T-helper 9 cell (primary cell): ENCODE results near the gene SOHLH1.

Source experiments
- DNase-seq: peaks from one replicate; pipeline ENCODE4 v3.0.0-alpha.2; 2020

SOHLH1 gene

GRCh38 chr9:135728436-135729110 is 29.3 kb upstream of the SOHLH1 start:
- no peak for DNase-seq

DNA sequence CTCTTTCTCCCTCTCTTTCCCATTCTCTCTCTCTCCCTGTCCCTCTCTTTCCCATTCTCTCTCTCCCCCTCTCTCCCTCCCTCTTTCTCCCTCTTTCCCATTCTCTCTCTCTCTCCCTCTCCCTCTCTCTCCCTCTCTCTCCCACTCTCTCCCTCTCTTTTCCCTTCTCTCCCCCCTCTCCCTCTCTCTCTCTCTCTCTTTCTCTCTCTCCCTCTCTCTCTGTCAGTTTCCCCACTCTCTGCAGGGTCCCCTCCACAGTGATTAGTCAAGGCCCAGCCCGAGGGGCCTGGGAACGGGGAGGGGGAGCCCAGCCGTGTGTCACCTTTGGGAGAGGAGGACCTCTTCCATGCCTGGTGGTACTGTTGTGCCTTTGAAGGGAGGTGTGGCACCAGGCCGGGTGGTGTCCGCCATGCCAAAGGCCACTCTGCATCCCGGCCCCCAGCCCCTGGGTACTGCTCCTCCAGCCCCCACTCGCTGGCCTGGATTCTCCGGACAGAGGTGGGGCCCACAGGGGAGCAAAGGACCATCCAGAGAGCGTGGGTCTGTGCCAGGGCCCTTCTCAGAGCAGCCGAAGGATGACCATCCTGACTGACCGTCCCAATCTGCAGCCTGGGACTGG is 28.1 kb upstream of the SOHLH1 start:
- no peak for DNase-seq

GRCh38 chr9:135726138-135726853 is 27.0 kb upstream of the SOHLH1 start:
- DNase-seq: no peak

DNA sequence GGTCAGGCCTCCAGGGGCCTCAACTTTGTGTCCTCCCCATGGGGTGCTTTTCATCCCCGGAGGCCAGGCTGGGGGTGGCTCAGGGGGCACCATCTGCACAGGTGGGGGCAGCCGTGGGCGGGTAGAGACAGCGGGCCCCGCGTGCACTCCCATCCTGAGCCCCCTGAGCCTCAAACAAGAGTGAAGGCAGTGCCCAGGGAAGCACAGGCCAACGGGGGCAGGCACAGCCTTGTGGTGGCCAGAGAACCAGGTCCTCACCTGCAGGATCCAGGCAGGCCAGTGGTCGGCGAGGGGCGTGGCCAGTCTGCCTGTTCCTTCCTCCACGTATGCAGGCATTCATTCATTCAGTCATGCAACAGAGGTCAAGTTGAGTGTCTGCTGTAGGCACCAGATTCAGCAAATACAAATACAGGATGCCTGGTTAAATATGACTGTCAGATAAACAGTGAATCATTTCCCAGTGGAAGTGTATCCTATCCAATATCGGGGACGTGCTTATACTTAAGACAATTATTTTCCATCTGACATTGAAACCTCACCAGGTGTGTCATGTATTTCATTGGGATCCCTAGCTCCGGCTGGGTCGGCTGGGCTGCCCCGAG is 25.0 kb upstream of the SOHLH1 start:
- no peak for DNase-seq

DNA sequence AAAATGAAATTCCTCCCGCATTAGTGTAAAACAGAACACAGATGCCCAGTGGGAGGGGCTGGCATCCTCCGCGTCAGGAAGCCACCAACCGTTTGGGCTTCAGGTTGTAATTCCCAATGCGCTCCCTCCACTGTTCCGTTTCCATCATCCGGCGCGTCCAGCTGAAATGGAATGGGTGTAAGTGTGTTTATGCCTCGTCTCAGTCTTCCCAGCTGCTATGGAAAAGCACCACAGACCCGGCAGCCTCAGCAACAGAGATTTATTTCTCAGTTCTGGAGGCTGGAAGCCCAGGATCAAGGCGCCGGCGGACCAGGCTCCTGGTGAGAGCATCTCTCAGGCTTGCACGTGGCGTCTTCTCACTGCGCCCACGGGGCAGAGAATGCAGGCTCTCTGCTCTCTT is 23.1 kb upstream of the SOHLH1 start:
- no peak for DNase-seq

DNA sequence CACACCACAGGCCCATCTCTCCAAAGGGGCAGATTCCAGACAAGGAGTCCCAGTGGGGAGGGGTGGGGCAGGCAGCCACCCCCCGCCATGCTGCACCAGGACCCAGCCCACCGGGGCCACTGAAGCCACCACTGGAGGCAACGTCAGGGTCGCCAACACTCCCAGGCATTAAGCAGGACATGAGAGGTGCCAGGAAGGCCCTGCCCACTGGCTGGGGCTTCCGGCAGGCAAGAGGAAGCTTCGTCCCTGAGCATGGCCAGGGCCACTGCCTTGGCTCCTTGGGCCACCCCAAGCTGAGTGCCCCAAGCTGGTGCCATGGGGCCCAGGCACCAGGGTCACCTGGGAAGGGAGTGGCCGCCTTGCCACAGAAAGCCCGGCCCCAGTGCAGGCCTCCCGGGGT is 20.2 kb upstream of the SOHLH1 start:
- no peak for DNase-seq

DNA sequence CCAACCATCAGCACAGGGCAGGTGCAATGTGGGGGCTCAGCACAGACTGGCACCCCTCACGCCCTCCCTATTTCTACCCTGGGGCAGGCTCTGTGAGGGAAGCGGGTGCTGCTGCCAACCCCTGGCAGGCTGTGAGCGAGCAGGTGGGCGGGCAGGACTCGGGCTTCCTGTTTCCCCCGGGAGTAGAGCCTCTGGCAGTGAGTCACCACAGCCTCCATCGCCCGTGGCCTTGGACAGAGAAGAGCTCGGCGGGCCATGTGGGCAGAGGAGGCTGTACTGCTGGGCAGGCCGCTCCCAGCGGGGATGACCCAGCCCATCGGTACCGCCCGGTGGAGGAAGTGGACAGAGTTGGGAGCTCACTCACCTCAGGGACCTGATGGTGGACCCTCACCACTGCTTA is 19.3 kb upstream of the SOHLH1 start:
- DNase-seq: no peak

- no peak for DNase-seq
Measured at GRCh38 chr9:135717410-135717809, 18.1 kb upstream of the SOHLH1 start.

GRCh38 chr9:135716045-135716444 is 16.8 kb upstream of the SOHLH1 start:
- DNase-seq: no peak

GRCh38 chr9:135715056-135715595 is 15.8 kb upstream of the SOHLH1 start:
- no peak for DNase-seq

DNA sequence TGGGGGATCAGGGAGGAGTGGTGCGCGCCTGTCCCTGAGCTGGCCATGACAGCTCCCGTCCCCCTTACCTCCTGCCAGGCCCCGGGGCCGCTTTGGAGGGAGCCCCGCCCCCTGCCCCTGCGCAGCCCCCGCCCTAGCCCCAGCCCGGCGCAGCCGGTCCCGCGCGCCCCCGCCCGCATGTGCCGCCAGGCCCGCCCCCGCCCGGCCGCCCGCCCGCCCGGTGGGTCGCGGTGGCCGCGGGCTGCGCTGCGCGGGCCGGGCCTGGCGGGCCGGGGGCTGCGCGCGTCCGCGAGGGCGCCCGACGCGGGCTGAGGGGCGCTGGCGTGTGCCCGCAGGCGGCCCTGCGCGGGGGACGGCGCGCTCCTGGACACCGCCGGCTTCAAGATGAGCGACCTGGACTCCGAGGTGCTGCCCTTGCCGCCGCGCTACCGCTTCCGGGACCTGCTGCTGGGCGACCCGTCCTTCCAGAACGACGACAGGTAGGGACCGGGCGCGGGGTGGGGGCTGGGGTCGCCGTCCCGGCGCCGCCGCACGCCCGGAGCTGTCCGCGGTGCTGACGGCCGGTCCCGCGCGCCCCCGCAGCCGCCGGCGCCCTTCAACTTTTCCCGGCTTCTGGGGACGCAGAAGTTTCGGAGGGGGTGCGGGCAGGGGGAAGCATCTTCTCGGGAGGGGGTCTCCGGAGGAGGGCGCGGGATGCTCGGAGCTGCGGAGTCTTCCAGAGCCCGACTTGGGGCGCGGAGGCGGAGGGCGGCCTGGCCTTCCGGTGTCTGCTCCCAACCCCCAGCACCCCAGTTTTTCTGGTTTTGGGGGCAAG is 15.2 kb upstream of the SOHLH1 start:
- no peak for DNase-seq

DNA sequence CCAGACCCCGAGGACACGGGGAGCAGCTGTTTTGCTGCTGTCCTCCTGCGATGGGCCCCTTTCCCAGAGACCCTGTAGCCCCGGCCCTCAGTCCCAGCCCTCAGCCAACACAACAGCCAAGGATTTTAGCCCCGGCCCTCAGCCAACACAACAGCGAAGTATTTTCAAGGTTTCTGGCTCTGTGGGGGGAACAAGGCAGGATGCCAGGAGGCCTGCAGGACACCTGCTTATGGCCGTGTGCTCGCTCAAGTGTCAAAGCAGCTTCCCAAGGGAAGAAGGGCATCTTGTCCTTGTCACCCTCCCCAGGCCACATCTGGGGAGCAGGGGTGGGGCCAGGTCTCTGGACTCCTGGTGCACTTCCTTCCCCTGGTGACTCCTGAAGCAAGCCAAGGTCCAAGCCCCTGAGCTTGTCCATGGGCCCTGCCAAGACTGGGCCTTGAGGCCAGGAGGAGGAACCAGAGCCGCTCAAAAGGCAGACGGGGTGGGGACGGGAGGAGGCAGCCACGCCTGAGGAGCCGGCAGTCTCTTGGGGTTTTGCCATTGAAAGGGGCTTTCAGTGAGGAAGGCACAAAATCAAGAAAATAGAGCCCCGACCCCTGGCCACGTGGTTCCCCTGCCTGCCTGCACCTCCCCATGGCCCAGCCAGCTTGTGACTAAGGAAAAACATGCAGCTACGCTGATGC is 13.5 kb upstream of the SOHLH1 start:
- DNase-seq: no peak

GRCh38 chr9:135711881-135712280 is 12.6 kb upstream of the SOHLH1 start:
- DNase-seq: no peak

GRCh38 chr9:135711391-135711790 is 12.1 kb upstream of the SOHLH1 start:
- no peak for DNase-seq

DNA sequence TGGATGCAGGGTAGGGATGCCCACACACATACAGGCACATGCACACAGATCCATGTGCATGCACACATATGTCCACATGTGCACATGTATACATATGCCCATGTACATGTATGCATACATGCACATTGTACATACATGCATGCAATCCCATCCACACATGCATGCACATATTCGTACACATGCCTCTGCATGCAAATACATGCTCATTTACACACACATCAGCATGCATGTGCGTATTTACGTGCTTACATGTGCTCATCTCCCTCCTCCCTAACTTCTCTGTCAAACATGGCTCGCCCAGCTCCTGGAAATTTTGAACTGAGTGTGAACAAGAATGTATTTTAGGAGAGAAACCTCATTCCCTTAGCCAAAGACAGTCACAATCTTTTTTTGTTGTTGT is 8.9 kb upstream of the SOHLH1 start:
- no peak for DNase-seq

- DNase-seq: no peak
Measured at GRCh38 chr9:135707252-135708138, 8.2 kb upstream of the SOHLH1 start.

GRCh38 chr9:135706288-135706687 is 7.0 kb upstream of the SOHLH1 start:
- no peak for DNase-seq

- no peak for DNase-seq
Measured at GRCh38 chr9:135705376-135705775, 6.1 kb upstream of the SOHLH1 start.

GRCh38 chr9:135704483-135704882 is 5.2 kb upstream of the SOHLH1 start:
- no peak for DNase-seq

DNA sequence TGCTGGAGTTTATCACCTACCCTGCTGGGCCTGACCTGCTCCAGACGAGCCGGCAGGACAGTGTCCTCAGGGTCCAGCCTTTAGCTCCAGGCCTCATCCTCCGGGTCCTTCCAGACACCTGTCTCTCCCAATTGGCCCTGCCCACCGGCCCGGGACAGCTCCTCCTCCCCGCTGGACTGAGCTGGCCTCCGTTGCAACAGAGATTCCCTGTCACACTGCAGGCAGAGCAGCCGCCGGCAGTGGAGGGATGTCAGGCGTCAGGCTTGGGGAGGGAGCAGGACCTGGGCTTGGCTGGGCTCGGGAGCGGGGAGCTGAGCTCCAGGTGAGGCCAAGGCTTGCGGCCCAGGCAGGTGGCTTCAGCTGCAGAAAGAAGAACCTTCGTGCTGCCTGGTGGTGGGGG is 4.4 kb upstream of the SOHLH1 start:
- DNase-seq: no peak
